ENCODE results near the gene VPS13D.

DNA sequence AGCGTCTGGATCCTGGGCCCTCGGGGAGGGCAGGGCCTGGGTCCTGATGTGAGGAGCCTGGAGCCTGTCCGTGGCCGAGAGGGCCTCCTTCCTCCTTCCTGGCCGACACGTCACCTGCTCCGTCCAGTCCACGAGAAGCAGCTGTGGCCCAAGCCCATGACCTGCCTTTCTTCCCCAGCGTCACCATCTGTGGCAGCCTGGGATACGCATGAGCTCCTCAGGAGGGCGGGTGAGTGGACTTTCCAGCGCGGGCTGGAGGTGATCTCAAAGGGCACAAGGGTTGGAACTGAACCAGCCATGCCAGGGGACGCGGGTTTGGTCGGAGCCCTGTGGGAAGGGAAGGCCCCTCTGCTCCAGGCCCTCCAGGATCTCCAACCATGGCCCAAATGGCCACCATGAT lies 297.7 kb downstream of the VPS13D start:
- TF ChIP-seq, protein P1, sequence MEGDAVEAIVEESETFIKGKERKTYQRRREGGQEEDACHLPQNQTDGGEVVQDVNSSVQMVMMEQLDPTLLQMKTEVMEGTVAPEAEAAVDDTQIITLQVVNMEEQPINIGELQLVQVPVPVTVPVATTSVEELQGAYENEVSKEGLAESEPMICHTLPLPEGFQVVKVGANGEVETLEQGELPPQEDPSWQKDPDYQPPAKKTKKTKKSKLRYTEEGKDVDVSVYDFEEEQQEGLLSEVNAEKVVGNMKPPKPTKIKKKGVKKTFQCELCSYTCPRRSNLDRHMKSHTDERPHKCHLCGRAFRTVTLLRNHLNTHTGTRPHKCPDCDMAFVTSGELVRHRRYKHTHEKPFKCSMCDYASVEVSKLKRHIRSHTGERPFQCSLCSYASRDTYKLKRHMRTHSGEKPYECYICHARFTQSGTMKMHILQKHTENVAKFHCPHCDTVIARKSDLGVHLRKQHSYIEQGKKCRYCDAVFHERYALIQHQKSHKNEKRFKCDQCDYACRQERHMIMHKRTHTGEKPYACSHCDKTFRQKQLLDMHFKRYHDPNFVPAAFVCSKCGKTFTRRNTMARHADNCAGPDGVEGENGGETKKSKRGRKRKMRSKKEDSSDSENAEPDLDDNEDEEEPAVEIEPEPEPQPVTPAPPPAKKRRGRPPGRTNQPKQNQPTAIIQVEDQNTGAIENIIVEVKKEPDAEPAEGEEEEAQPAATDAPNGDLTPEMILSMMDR (IDR thresholded peaks at IDR 0.05; ENCODE audit: low read depth, low read length, poor library complexity, severe bottlenecking), result no peak
- no peak for TF ChIP-seq EZH2phosphoT487 (IDR thresholded peaks at IDR 0.05; ENCODE audit: borderline replicate concordance, low read length)

Data from DOHH2 (cell line).